Tibial nerve (tissue), 4 donors: ENCODE data around the gene CYP26B1. TPM values are rescaled to one million over a fixed set of nuclear protein-coding genes. Genes with fewer than 3 reads are reported as not detected.

Source experiments
- DNase-seq, 2 donors: peaks; one replicate each; pipeline ENCODE4 v3.0.0-alpha.2; 2019; ENCODE audit warnings: low spot score in 2 of 2
- H3K27ac ChIP-seq, 4 donors: fragments of 200-600 bp; sonication (generic) in 3 of 4; one replicate each; pipeline ENCODE4 v1.5.1; 2017 to 2019; ENCODE audit warnings: mild to moderate bottlenecking in 1 of 4
- H3K27me3 ChIP-seq, 2 donors: fragments of 200-600 bp; sonication (generic) in 1 of 2; one replicate each; pipeline versions ENCODE4 v1.5.1 to v1.6.0; 2017 to 2019
- H3K36me3 ChIP-seq, 3 donors: fragments of 200-600 bp; sonication (generic); one replicate each; pipeline ENCODE4 v1.5.1; 2018 to 2019
- H3K4me1 ChIP-seq, 4 donors: fragments of 200-600 bp; sonication (generic) in 3 of 4; one replicate each; pipeline ENCODE4 v1.5.1; 2017 to 2019
- H3K4me3 ChIP-seq, 4 donors: fragments of 200-600 bp; sonication (generic) in 3 of 4; one replicate each; pipeline ENCODE4 v1.5.1; 2017 to 2019; ENCODE audit warnings: mild to moderate bottlenecking in 1 of 4, moderate library complexity in 1 of 4
- H3K9me3 ChIP-seq, 4 donors: fragments of 200-600 bp; sonication (generic) in 3 of 4; one replicate each; pipeline ENCODE4 v1.5.1; 2017 to 2019
- EP300 ChIP-seq, 2 donors: sonication (generic); formaldehyde crosslinking; IDR thresholded peaks; one replicate each; pipeline ENCODE4 v1.6.1; 2017; ENCODE audit warnings: antibody characterized with exemption in 2 of 2, mild to moderate bottlenecking in 1 of 2
- POLR2A ChIP-seq, 2 donors: fragments of 450-650 bp; IDR thresholded peaks; one replicate each; pipeline ENCODE4 v1.6.1; 2017; ENCODE audit warnings: antibody characterized with exemption in 2 of 2, mild to moderate bottlenecking in 2 of 2, moderate library complexity in 2 of 2
- WGBS, 2 donors: methylation state at CpG; one replicate each; pipeline ENCODE4 v1.1.5; 2018; 5-methylcytosine and 5-hydroxymethylcytosine counted together
- total RNA-seq, 4 donors: library from RNA; depleted of rRNA; stranded (reverse); fragments of >200 nt; gene quantifications; one replicate each; pipeline ENCODE4 v1.1.0, GENCODE V29; 2016
- TF ChIP-seq, protein P1 (sequence below), 5 experiments: fragments of 200-600 bp in 3 of 5; fragments of 450-650 bp in 2 of 5; sonication (generic) in 3 of 5; IDR thresholded peaks; one replicate each; pipeline ENCODE4 v1.5.1; 2016 to 2019; ENCODE audit warnings: antibody characterized with exemption in 5 of 5, mild to moderate bottlenecking in 3 of 5, moderate library complexity in 2 of 5

Gene CYP26B1
- total RNA-seq, 4 donors from 2014 or later = 14.4 to 37.7 (median 34.2) TPM

DNA sequence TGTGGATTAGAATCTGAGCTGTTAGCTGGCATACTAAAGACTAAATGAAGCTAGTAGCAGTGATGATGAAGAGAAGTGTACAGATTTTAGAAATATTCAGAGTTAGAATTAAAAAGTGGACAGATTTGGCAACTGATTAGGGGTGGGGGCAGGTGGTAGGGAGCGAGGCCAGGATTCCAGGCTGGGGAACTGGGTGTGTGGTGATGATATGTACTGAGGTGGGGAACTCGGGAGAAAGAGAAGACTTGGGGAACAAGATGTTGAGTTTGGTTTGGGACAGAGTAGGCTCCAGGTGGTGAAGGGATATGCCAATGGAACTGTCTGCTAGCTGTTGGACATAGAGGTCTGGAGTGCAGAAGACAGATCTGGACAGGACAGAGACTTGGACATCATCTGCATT is 9.2 kb upstream of the CYP26B1 start:
- 76 to 88% methylated on average over 2 of the region's 2 CpGs for WGBS, 2 donors
- peaks cover 0 to 33% of the 10 kb centered on the region in 2 donors for H3K27me3 ChIP-seq

DNA sequence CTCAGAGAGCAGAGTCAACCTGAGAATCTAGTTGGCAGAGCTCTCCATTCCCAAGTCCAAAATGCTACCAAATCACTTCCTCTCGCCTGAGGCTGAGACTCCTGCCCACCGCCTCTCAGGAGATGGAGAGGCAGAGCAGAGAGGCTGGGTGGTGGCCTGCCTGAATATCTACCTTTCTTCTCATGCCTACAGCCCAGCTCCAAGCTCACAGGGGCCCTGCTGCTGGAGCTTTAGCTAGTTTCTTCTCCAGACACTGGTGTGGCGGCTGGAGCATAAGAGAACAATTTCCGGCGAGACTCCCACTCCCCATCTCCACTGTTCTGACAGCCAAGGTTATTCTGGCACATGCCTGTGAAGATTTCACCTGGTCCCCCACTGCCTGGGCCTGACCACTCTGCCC is 8.1 kb upstream of the CYP26B1 start:
- Histone ChIP-seq H3K27ac (no peak overlapping the region), H3K4me3 (no peak overlapping the region), H3K9me3 (no peaks in the 10 kb centered on the region), H3K27me3 (peaks cover 0 to 33% of the 10 kb centered on the region in 2 donors), H3K36me3 (no peaks in the 10 kb centered on the region), H3K4me1 (peaks cover 0 to under 1% (median 0%) of the 10 kb centered on the region in 4 donors)
- TF ChIP-seq, protein P1, sequence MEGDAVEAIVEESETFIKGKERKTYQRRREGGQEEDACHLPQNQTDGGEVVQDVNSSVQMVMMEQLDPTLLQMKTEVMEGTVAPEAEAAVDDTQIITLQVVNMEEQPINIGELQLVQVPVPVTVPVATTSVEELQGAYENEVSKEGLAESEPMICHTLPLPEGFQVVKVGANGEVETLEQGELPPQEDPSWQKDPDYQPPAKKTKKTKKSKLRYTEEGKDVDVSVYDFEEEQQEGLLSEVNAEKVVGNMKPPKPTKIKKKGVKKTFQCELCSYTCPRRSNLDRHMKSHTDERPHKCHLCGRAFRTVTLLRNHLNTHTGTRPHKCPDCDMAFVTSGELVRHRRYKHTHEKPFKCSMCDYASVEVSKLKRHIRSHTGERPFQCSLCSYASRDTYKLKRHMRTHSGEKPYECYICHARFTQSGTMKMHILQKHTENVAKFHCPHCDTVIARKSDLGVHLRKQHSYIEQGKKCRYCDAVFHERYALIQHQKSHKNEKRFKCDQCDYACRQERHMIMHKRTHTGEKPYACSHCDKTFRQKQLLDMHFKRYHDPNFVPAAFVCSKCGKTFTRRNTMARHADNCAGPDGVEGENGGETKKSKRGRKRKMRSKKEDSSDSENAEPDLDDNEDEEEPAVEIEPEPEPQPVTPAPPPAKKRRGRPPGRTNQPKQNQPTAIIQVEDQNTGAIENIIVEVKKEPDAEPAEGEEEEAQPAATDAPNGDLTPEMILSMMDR (IDR thresholded peaks at IDR 0.05) = no peak
- TF ChIP-seq EP300 (IDR thresholded peaks at IDR 0.05) (no peak), POLR2A (IDR thresholded peaks at IDR 0.05) (no peak)
- DNase-seq = no peak
- WGBS, 2 donors = 92 to 95% methylated on average over 5 of the region's 5 CpGs

More for the DNA sequence above, 9.2 kb upstream of the CYP26B1 start:
- Histone ChIP-seq H3K27ac (no peak overlapping the region), H3K4me1 (no peaks in the 10 kb centered on the region), H3K4me3 (no peak overlapping the region), H3K36me3 (no peaks in the 10 kb centered on the region), H3K9me3 (no peaks in the 10 kb centered on the region)
- DNase-seq = no peak
- TF ChIP-seq POLR2A (IDR thresholded peaks at IDR 0.05) = no peak
- no peak for TF ChIP-seq EP300 (IDR thresholded peaks at IDR 0.05)
- TF ChIP-seq, protein P1 (IDR thresholded peaks at IDR 0.05) = no peak

DNA sequence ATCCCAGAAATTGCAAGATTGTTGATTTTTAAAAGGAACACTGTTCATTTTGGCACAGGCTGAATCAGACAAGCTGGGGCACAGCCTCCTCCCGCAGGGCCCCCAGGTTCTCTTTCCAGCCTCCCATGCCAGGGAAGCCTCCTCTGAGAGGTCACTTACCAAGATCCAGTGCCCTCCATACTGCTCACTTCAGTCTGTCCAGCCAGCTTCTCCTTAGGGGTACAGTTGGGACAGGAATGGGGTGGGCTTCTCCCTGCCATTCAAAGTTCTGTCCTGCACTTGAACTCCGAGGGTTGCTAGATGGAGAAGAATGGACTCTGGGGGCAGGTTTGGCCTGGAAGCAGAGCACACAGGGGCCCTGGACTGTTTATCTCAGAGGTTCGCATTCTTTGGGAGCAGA is 7.5 kb upstream of the CYP26B1 start:
- WGBS, 2 donors = 80 to 89% methylated on average over 3 of the region's 3 CpGs
- Histone ChIP-seq H3K27ac (no peak overlapping the region), H3K9me3 (no peaks in the 10 kb centered on the region), H3K27me3 (peaks cover 0 to 34% of the 10 kb centered on the region in 2 donors), H3K4me1 (peaks cover 0 to 6% (median 3%) of the 10 kb centered on the region in 4 donors), H3K36me3 (no peaks in the 10 kb centered on the region), H3K4me3 (no peak overlapping the region)
- DNase-seq = no peak
- no peak for TF ChIP-seq POLR2A (IDR thresholded peaks at IDR 0.05)
- TF ChIP-seq, protein P1 (IDR thresholded peaks at IDR 0.05) = no peak
- no peak for TF ChIP-seq EP300 (IDR thresholded peaks at IDR 0.05)

DNA sequence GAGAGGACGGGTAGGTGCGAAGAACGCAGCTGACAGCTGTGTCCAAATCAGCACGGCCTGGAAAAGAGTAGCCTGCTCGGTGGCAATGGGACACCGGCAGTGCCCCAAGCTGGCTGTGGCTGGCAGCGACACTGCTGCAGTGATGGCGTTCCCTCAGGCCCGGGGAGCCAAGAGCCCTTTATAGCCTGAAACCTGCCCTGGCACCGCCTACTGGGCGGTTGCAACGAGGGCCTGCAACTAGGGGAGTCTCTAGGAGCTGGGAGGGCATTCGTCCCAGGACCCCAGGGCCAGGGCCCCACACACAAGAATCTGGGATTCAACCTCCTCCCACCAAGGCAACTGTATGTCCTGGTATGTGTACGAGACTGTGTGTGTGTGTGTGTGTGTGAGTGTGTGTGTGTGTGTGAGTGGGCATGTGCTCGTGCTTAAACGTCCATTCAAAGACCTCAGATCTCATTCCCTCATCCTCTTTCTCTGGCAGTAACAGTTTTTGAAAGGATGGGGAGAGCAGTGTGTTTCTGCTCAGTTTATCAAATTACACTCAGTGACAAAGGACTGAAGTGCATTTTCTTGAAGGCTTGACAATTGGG is 6.8 kb upstream of the CYP26B1 start:
- no peak for DNase-seq
- Histone ChIP-seq H3K27ac (no peak overlapping the region), H3K36me3 (no peaks in the 10 kb centered on the region), H3K4me3 (no peak overlapping the region), H3K27me3 (peaks cover 0 to 41% of the 10 kb centered on the region in 2 donors), H3K4me1 (peaks cover 0 to 13% (median 10%) of the 10 kb centered on the region in 4 donors), H3K9me3 (no peaks in the 10 kb centered on the region)
- WGBS, 2 donors = 79 to 89% methylated on average over 16 of the region's 16 CpGs
- TF ChIP-seq EP300 (IDR thresholded peaks at IDR 0.05) (no peak), POLR2A (IDR thresholded peaks at IDR 0.05) (no peak)
- TF ChIP-seq, protein P1 (IDR thresholded peaks at IDR 0.05) = no peak

DNA sequence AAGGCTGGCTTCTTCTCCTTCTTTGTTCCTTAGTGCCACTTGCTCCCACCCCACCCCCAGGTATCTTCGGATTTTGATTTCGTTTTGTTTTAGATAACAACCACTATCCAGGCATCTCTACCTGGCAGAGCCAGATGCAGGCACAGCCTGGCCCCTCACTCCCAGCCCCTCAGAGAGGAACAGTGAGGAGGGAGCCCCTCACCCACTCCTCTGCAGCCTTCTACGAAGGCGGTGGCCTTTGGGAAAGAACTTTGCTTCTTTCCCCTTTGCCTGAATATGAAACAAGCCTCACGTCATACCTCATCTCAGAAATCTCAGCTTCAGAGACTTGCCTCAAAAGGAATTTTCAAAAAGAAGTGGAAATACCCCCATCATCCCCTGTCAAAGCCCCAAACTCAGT is 6.3 kb upstream of the CYP26B1 start:
- peaks cover 0 to 45% of the 10 kb centered on the region in 2 donors for H3K27me3 ChIP-seq
- WGBS, 2 donors = 92 to 94% methylated on average over 5 of the region's 5 CpGs
- no peak overlapping the region for H3K4me3 ChIP-seq
- peaks cover 0 to 18% (median 14%) of the 10 kb centered on the region in 4 donors for H3K4me1 ChIP-seq
- no peak overlapping the region for H3K27ac ChIP-seq
- H3K36me3 ChIP-seq = no peaks in the 10 kb centered on the region
- TF ChIP-seq, protein P1 (IDR thresholded peaks at IDR 0.05) = no peak
- TF ChIP-seq POLR2A (IDR thresholded peaks at IDR 0.05) = no peak
- TF ChIP-seq EP300 (IDR thresholded peaks at IDR 0.05) = no peak
- DNase-seq = no peak
- H3K9me3 ChIP-seq = no peaks in the 10 kb centered on the region
